Immature natural killer cell (primary cell): ENCODE measurements around the gene CRIP1. TPM values are rescaled to one million over a fixed set of nuclear protein-coding genes. Genes with fewer than 3 reads are reported as not detected.

Experiments used
- DNase-seq, 3 donors: peaks; one replicate each; pipeline ENCODE4 v3.0.0; 2022; ENCODE audit warnings: mixed read lengths in 1 of 3
- H3K27ac Mint-ChIP-seq, 6 donors: one replicate each; pipeline ENCODE4 v1.8.0; 2020; ENCODE audit warnings: mixed read lengths in 6 of 6, mild to moderate bottlenecking in 5 of 6, inconsistent platforms in 4 of 6, moderate library complexity in 3 of 6
- H3K27me3 Mint-ChIP-seq, 3 donors: one replicate each; pipeline ENCODE4 v1.8.0; 2020 to 2021; ENCODE audit warnings: low read depth in 3 of 3, mild to moderate bottlenecking in 3 of 3, mixed read lengths in 3 of 3, moderate library complexity in 3 of 3, inconsistent platforms in 1 of 3
- H3K36me3 Mint-ChIP-seq, 3 donors: one replicate each; pipeline ENCODE4 v1.8.0; 2020; ENCODE audit warnings: mixed read lengths in 3 of 3, inconsistent platforms in 2 of 3, mild to moderate bottlenecking in 2 of 3
- H3K4me1 Mint-ChIP-seq, 2 donors: one replicate each; pipeline ENCODE4 v1.8.0; 2020; ENCODE audit warnings: inconsistent platforms in 2 of 2, mild to moderate bottlenecking in 2 of 2, mixed read lengths in 2 of 2, moderate library complexity in 1 of 2
- H3K4me3 Mint-ChIP-seq, 5 donors: one replicate each; pipeline ENCODE4 v1.8.0; 2020; ENCODE audit warnings: mild to moderate bottlenecking in 5 of 5, mixed read lengths in 5 of 5, inconsistent platforms in 3 of 5, moderate library complexity in 3 of 5
- H3K9me3 Mint-ChIP-seq, 6 donors: one replicate each; pipeline ENCODE4 v1.8.0; 2020; ENCODE audit warnings: mild to moderate bottlenecking in 6 of 6, mixed read lengths in 6 of 6, inconsistent platforms in 4 of 6, moderate library complexity in 3 of 6
- polyA plus RNA-seq, 3 donors: library from polyadenylated mRNA; unstranded; fragments of 300-500 nt; fragmentation: Illumina TruSeq; gene quantifications; one replicate each; pipeline ENCODE4 v1.2.3, GENCODE V29; 2021

CRIP1 gene
- polyA plus RNA-seq, 3 donors from 2014 or later, result 921 to 1,915 (median 940) TPM

DNA sequence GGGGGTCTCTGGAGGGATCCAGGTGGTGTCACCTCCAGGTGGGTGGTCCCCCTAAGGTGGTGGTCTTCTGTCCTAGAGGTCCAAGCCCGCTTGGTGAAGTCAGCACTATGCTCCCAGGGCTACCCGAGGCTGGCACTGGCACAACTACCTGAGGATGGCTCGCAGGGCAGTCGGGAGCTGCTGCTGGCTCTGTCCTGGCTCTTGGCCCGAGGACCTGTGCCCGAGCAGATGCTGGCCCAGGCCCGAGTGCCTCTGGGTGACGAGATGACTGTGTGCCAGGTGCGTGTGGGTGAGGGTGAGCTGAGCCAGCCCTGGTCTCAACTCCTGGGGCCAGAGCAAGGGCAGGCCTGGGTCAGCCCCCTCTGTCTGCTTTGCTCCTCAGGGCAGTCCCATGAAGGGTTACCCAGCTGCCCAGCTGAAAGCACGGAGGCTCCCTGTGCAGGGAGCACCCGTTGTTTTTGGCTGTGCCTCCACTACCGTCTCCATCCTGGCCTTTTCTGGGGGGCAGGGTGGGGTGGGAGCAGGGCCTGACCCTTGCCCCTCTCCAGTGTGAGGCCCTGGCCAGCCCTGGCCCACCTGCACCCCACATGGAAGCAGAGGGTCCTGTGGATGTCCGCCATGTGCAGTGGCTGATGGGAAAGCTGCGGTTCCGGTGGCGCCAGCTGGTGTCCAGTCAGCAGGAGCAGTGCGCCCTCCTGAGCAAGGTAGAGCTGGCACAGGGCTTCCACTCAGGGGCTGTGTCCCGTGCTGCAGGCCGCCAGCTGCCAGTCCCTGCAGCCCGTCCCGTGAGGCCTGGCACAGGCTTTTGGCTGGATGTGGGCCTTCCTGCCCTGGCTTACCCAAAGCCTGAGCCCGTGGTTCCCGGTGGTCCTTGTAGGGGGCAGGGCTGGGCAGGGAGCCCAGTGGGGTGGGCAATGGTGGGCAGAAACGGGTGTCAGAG, 5.6 kb downstream of the CRIP1 start:
- Mint-ChIP-seq H3K4me3 (peak overlapping the region; percentile 81 to 88 (median 86)), H3K27me3 (peaks cover 21 to 47% (median 37%) of the 10 kb centered on the region in 3 donors), H3K36me3 (no peaks in the 10 kb centered on the region), H3K27ac (peak overlapping the region; percentile 87 to 95 (median 92)), H3K9me3 (no peaks in the 10 kb centered on the region), H3K4me1 (peaks cover 20 to 25% of the 10 kb centered on the region in 2 donors)
- no peak for DNase-seq

DNA sequence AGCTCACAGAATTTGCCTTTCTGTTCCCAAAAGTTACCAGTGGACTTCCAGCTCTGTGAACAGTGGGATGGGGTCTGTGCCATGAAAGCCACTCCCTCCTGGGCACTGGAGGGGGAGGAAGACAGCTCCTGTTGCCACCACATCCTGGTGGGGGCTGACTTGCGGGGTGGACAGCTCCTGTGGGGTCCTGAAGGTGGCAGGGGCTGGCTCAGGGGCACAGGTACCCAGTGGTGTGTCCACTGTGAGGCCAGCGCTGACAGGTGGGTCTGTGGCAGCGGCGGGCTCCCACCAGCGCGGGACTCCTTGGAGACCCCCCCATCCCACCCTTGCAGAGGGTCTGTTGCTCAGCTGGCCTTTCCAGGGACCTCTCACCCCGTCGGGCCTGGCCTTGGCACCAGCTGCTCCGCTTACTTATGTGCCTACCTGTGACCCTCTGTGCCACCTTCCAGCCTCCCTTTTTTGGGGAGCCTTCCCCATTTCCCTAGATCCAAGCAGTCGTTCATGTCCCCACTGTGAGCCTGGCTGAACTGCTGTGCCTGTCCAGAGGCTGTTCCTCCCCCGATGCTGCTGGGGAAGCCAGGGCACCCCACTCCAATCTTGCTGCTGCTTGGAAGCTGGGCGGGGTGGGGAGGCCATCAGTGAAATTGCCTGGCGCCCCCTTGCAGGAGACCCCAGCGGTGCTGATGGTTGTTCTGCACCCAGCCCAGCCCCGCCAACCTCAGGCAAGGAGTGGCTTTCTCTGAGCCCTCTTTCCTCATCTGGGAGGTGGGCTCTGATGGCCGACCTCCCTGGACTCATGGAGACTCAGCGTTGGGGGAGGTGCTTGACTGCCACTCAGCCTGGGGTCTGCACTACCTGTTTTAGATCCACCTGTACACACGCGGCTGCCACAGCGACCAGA, 6.5 kb downstream of the CRIP1 start:
- no peak for DNase-seq
- Mint-ChIP-seq H3K4me1 (peaks cover 13 to 18% of the 10 kb centered on the region in 2 donors), H3K4me3 (peak overlapping the region in 1 of 5 donors; percentile 33), H3K9me3 (no peaks in the 10 kb centered on the region), H3K36me3 (no peaks in the 10 kb centered on the region), H3K27me3 (peaks cover 15 to 46% (median 30%) of the 10 kb centered on the region in 3 donors), H3K27ac (peak overlapping the region in 1 of 6 donors; percentile 69)

DNA sequence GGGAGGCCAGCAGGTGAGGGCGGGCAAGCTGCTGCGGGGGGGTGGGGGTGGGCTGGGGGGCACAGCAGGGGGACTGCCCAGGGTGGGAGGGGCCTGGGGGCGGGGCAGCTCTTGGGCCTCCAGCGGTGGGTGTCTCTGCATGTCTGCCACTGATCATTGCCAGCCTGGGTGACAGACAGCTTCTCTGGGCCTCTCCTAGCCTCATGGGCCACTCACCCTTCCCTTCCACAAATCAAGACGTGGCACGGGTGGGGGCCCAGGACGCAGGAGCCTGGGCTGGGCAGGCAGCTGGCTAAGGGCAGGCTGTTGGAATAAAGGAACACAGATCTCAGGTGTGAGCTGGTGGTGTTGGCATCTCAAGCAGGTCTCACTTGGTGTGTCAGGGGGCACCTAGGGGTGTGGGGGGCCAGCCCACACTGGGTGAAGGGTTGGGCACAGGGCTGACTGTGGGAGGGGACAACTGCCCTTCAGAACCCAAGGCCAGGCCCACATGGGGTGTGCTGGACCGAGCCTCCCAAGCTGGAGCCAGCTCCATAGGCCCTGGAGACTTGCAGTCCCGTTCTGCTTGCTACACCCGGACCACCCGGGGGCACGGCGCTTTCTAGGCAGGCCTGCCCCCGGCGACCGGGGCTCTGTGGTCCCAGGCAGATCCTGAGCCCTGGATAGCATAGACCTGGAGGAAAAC, 7.4 kb downstream of the CRIP1 start:
- peaks cover 15 to 49% (median 30%) of the 10 kb centered on the region in 3 donors for H3K27me3 Mint-ChIP-seq
- H3K36me3 Mint-ChIP-seq, result no peaks in the 10 kb centered on the region
- H3K4me1 Mint-ChIP-seq, result peaks cover 13% of the 10 kb centered on the region in 2 donors
- H3K4me3 Mint-ChIP-seq, result no peak overlapping the region
- H3K27ac Mint-ChIP-seq, result no peak overlapping the region
- peak in 1 of 3 donors; percentile 2 for DNase-seq
- no peaks in the 10 kb centered on the region for H3K9me3 Mint-ChIP-seq

DNA sequence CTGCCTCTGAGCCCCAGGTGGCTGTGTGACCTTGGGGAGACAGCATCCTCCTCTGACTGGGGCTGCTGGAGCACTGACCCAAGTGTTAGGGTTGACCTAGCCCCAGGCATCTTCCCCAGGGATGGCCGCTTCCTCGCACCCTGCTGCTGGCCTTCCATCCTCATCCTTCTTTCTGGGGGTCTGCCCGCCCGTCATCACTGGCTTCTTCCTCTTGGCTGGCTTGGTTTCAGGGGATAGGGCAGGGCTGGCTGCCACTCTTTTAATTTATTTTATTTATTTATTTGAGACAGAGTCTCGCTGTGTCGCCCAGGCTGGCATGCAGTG, 7.9 kb downstream of the CRIP1 start:
- Mint-ChIP-seq H3K9me3 (no peaks in the 10 kb centered on the region), H3K4me3 (no peak overlapping the region), H3K4me1 (peaks cover 8 to 10% of the 10 kb centered on the region in 2 donors), H3K27ac (no peak overlapping the region), H3K27me3 (peaks cover 12 to 44% (median 25%) of the 10 kb centered on the region in 3 donors), H3K36me3 (no peaks in the 10 kb centered on the region)
- no peak for DNase-seq

DNA sequence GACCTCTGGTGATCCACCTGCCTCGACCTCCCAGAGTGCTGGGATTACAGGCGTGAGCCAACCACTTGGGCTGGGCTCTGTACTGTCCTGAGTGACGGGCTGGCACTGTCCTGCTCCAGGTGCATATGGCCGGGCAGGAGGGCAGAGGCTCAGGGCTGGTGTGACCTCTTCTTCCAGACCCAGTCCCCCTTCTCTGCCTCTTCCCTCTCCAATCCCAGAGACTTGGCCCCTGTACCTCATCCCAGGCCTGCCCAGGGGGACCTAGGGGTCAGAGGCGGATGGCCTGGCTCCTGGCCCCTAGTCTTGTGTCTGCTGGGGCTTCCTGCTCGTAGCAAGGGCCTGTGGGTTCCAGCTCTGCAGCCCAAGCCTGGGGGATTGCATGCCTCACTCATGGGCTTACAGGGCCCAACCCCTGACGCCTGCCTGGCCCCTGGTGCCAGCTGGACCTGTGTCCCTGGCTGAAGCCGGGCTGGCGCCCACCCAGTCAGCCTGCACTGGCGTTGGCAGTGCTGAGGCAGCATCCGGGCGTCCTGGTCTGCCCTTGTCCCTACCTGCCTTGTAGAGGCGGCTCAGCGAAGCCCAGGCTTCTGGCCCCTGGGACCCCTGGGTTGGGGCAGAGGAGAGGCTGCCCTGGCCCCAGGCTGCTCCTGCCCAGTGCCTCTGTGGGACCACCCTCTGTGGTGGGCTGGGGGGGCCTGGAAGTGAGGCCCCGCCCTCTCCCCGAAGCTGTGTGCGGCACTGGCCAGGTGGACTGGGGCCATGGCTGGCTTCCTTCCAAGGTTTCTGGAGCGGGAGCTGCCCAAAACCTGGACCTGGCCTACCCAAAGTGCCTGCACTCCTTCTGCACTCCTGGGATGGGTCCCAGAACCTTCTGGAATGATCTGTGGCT, 8.7 kb downstream of the CRIP1 start:
- Mint-ChIP-seq H3K4me1 (peaks cover 6% of the 10 kb centered on the region in 2 donors), H3K4me3 (no peak overlapping the region), H3K36me3 (no peaks in the 10 kb centered on the region), H3K27ac (no peak overlapping the region), H3K9me3 (no peaks in the 10 kb centered on the region), H3K27me3 (peaks cover 8 to 44% (median 20%) of the 10 kb centered on the region in 3 donors)
- DNase-seq, result peak in 1 of 3 donors; percentile 3

DNA sequence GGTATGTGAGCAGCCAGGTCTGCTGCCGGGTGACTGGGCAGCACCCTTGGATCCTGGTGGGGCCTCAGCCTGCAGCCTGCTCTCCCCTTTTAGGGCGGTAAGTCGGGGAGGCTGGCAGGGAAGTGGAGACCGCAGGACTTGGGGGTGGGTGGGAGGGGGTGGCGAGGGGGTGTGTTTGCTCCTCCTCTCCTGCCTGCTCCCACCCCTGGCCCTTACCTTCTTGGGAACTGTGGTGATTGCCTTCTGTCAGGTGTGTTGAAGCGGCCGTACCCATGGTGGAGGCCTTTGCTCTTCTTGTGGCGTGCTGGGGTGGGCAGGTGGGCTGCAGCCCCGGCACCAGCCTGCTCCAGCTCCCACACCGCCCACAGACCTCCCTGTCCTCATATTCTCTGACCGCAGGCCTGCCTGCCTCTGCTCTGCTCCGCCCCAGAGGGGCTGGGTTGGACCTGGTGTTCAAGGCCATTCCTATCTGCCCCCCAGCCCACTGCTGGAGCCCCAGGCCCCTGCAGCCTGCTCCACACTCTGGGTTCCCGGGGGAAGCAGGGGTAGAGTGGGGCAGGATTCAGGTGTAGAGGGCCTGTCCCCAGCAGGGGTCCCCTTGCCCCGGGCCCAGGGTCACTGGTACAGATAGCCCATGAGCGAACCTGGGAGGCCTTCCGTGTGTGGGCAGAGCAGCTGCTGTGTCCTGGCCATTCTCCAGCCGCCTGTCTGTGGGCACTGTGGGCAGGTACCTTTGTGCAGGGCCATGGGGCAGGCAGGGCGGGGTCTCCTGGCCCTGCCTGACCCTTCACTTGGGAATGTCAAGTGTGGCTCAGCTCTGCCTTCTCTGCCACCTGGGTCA, 9.5 kb downstream of the CRIP1 start:
- peak in 1 of 3 donors; percentile 10 for DNase-seq
- Mint-ChIP-seq H3K9me3 (no peaks in the 10 kb centered on the region), H3K27ac (no peak overlapping the region), H3K4me3 (no peak overlapping the region), H3K36me3 (no peaks in the 10 kb centered on the region), H3K4me1 (peaks cover 4 to 6% of the 10 kb centered on the region in 2 donors), H3K27me3 (peaks cover 4 to 41% (median 12%) of the 10 kb centered on the region in 3 donors)

DNA sequence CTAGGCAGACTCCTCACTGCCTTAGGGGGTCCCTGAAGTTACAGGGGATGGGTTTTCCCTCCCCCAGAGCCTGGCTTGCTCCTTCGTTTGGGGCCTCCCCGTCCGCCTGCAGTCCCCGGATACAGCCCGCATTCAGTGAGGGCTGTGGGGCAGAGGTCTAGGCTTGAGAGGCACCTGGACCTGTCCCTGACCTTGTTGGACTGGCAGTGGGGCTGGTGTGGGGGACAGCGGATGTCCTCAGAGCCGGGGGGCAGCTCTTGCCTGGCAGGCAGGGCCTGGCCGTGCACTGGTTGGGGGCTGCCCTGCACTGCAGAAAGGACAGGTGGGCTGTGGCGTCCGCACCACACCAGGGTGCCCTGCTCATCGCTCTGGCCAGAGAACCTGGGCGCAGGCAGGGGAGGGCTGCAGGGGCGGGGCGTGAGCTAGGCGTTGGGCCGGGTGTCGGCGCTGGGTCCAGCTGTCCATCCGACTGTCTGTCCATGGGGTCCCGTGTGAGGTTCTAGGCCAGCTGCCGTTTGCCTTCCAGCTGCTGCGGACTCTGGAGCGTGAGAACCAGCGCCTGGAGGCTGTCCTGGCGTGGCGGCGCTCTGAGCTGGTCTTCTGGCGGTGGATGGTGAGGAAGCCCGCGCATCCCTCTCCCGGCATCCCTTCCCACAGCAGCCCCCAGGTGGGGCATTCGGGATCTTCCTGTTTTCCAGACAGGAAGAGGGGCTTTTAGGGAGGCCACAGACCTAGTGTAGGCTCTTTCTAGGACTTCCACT, 10.3 kb downstream of the CRIP1 start:
- DNase-seq, result peak in 1 of 3 donors; percentile 2
- H3K4me3 Mint-ChIP-seq, result no peak overlapping the region
- H3K4me1 Mint-ChIP-seq, result peaks cover under 1% of the 10 kb centered on the region in 2 donors
- H3K9me3 Mint-ChIP-seq, result no peaks in the 10 kb centered on the region
- H3K36me3 Mint-ChIP-seq, result no peaks in the 10 kb centered on the region
- no peak overlapping the region for H3K27ac Mint-ChIP-seq
- peaks cover 0 to 36% (median 7%) of the 10 kb centered on the region in 3 donors for H3K27me3 Mint-ChIP-seq

DNA sequence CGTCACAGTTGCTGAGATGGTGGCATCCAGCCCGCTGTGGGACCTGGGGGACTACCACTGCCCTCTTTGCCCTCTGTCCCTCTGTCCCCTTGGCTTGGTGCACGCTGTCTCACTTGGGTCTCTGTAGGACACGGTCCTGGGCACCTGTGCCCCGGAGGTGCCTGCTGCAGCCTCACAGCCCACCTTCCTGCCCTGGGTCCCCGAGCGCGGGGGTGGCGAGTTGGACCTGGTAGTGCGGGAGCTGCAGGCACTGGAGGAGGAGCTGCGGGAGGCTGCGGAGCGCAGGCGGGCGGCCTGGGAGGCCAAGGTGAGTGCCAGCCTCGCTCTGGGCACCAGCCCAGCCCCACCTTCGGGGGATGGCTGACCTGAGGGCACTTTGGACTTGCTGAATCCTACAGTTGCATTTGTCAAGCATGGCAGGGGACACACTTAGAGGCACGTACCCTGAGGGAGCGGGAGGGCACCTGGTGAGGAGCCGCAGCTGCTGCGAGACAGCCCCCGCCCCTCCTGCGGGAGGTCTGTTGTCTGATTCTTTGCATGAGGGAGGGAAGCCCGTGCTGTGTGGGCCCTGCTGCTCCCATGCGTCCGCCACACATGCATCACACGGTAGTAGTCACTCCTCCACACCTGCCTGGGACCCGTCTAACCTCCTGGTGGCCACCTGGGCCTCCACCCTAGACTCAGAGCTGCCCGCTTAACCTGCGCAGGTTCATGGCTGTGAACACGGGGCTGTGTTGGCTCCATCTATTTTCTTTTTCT, 11.2 kb downstream of the CRIP1 start:
- peaks cover 0 to 36% (median 7%) of the 10 kb centered on the region in 3 donors for H3K27me3 Mint-ChIP-seq

DNA sequence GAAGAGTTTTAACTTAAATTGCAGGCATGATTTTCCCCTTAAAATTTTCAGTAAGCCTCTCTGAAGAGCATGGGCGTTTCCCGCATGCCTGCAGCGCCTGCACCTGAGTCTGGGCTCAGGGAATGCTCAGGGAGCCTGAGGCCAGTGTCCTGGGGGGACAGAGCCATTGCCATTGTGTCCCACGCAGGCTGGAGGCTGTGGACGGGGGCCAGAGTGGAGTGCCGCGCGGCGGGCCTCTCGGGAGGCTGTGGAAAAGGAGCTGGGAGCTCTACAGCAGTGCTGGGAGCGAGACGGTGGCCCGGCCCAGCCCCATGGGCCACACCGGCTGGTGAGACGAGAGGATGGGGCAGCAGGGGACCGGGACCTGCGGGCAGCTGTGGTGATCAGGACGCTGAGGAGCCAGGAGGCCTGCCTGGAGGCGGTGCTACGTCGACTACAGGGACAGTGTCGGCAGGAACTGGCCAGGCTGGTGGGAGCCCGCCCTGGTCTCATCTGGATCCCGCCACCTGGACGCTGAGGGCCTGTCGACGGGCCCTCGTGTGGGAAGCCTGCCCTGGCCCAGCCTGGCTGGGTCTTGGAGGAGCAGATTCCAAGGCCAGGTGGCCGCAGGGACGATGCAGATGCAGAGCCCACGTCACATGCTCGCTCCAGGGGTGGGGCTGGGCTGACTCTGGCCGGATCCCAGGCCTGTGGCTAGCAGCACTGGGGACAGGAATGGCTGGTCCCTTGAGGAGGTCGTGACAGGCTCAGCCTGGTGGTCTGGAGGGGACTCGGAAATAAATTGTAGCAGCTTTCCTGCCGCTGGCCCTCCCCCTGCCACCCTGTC, 12.0 kb downstream of the CRIP1 start:
- Mint-ChIP-seq H3K4me1 (no peaks in the 10 kb centered on the region), H3K36me3 (no peaks in the 10 kb centered on the region), H3K27ac (no peak overlapping the region), H3K9me3 (no peaks in the 10 kb centered on the region), H3K27me3 (peaks cover 0 to 34% (median 8%) of the 10 kb centered on the region in 3 donors), H3K4me3 (no peak overlapping the region)
- DNase-seq, result peak in 1 of 3 donors; percentile 3

More for the DNA sequence above, 11.2 kb downstream of the CRIP1 start:
- Mint-ChIP-seq H3K4me3 (no peak overlapping the region), H3K4me1 (no peaks in the 10 kb centered on the region), H3K27ac (no peak overlapping the region), H3K36me3 (no peaks in the 10 kb centered on the region), H3K9me3 (no peaks in the 10 kb centered on the region)
- peak in 2 of 3 donors; percentile 9 to 10 for DNase-seq

DNA sequence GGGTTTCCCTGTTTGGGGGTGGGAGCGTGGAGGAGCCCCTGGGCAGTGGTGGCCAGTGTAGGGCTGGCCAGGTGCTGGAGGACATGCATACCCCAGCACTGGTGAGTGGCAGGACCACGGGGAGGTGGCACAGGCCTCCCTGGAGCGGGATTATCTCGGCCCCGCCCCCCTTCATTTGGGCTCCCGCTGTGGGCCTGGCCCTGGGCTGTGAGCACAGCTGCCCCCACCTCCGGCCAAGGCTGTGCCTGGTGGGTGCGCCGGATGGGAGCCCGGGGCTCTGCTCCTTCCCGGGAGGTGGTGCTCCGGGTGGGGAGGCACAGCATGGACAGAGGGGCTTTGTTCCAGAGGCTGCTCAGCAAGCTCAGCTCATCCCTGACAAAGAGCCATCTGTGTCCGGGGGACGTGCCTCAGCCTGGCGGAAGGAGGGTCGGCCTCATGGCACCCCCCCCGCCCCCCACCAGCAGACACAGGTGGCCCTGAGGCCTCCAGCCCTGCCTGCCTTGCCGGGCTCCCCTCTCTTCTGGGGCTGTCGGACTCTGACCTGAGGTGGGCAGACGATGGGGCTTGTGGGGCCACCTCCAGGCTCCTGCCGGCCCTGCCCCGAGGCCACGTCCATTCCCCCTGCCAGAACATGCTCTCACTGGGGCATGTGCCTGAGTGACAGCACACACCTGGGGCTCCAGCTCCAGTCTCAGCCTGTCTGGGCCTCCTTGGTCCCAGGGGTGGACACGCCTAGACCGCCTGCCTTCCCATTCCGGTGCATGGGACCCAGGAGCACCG, 12.8 kb downstream of the CRIP1 start:
- no peaks in the 10 kb centered on the region for H3K36me3 Mint-ChIP-seq
- peaks cover 0 to 34% (median 8%) of the 10 kb centered on the region in 3 donors for H3K27me3 Mint-ChIP-seq
- peak in 1 of 3 donors; percentile 12 for DNase-seq
- H3K4me3 Mint-ChIP-seq, result no peak overlapping the region
- H3K4me1 Mint-ChIP-seq, result no peaks in the 10 kb centered on the region
- no peak overlapping the region for H3K27ac Mint-ChIP-seq
- H3K9me3 Mint-ChIP-seq, result no peaks in the 10 kb centered on the region
